Stimulated activated naive CD8-positive, alpha-beta T cell treated with anti-CD3 and anti-CD28 coated beads, Interleukin-15, Interleukin-2, amounts not matched to agents 100 U/mL and 50 U/mL, for 24 hours (primary cell): ENCODE measurements around the gene HMGA1.
"Not testable (repeated sequence)": the region's sequence is repeated elsewhere in the genome, so short reads cannot be mapped to it uniquely, and the experiment has no call there.

Experiments
- ATAC-seq: fragments of 150-1000 bp; cut with Tn5 transposase; one replicate; pipeline ENCODE4 v1.10.0; 2021
- DNase-seq: peaks from one replicate; pipeline ENCODE4 v3.0.0; 2021

The HMGA1 gene

DNA sequence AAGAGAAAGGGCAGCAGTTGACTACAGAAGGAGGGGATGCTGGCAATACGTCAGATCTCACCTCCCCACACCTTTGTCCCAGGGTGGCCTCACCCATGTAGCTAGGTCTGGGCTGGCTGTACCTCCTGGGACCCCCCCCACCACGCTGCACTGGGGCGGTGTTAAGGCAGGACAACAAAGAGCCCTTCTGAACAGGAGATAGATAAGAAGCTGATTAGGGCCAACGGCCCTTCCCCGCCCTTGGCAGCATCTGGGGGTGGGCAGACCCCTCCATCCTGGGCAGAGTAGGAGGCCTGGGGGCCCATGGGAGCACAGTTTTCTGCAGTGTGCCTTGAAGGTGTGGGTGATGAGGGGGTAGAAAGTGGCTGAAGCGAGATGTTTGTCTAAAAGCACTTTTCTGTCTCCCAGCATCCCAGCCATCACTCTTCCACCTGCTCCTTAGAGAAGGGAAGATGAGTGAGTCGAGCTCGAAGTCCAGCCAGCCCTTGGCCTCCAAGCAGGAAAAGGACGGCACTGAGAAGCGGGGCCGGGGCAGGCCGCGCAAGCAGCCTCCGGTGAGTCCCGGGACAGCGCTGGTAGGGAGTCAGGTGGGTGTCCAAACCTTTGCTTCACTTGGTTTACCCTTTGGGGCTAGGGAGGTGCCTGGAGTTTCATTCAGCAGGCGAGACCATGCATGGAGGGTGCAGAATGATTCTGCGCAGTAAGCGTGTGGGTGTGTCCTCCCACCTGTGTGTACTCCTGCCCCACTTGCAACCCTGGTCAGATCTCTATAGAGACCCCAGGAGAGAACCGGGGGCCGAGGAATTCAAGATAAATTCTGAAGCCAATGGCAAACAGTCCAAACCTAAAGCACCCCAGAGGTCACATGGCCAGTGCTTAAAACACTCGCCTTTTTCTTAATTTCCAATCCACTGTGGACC, 3.9 kb downstream of the HMGA1 start:
- no peak for ATAC-seq
- no peak for DNase-seq

DNA sequence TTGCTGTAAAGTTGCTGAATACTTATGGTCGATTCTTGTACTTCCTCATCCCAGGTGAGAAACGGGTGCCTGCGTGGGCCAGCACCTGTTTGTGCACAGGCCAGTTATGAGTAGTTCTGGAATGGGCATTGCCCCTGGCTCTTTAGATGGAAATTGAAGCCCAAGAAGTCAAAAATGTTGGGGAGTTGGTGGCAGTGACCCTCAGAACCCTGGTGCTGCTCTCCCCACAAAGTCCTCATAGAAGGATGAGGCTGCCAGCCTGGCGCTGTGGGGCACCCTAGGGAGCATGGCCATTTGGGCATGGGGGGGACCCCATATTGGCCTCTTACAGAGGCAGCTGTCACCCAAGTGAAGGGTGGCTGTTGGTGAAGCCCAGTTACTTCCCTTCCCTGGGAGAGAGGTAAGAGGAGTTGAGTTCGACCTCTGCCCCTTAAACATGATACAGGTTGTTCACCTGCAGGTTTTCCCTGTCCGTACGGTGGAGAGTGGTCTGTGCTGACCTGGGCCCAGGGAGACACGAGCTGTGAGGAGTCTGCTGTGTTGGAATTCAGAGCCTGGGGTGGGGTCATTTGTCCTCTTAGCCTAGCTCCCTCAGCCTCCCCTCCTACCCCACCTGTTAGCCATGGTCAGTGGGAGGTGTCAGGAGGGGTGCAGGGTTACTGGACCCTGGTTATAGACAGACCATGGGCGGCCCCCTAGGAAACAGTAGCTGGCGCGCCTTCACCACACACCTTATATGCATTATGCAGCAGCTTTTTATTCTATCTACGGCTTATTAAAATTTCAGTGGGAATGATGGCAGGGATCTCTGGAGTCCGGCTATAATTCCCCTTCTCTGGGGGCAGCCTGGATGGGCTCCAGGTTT, 4.9 kb downstream of the HMGA1 start:
- ATAC-seq: no peak
- no peak for DNase-seq

DNA sequence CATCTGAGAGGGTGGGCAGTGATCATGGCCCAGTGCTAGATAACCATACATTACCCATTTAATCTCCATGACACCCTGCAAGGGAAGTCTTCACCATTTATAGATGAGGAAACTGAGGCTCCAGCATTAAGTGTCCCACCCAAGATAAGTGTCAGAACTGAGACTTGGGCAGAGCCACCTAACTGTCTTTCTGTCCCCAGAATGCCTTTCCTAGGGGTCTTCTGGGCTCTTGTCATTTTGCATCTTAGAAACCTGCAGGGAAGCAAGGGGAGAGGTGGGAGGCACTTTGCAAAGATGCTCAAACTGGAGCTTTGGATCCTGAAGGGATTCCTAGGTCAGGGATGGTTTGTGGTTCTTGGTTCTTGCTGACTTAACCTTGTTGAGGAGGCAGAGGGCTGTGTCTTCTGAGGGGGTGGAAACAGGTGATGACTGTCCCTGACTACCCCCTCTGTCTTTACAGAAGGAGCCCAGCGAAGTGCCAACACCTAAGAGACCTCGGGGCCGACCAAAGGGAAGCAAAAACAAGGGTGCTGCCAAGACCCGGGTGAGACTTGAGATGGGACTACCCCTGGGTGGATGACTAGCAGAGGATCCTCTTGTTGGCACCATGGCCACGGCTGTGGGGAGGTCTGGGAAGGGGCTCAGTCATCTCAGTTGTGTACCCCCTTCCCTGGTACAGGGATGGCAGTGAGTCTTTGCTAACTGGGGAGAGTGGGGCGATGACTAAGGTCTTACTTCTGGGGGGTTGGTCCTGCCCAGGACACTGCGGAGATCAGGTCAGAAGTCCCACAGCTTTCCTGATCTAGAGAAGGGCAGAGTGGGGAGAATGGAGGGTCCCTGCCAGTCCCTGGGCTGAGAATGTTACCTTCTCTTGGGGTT, 5.8 kb downstream of the HMGA1 start:
- ATAC-seq (no peak), DNase-seq (no peak)

- ATAC-seq (no peak), DNase-seq (no peak)
Measured at GRCh38 chr6:34243131-34243771, 6.6 kb downstream of the HMGA1 start.

- peak; percentile 39 for ATAC-seq
- DNase-seq: peak; percentile 72
Measured at GRCh38 chr6:34243901-34244884, 7.5 kb downstream of the HMGA1 start.

DNA sequence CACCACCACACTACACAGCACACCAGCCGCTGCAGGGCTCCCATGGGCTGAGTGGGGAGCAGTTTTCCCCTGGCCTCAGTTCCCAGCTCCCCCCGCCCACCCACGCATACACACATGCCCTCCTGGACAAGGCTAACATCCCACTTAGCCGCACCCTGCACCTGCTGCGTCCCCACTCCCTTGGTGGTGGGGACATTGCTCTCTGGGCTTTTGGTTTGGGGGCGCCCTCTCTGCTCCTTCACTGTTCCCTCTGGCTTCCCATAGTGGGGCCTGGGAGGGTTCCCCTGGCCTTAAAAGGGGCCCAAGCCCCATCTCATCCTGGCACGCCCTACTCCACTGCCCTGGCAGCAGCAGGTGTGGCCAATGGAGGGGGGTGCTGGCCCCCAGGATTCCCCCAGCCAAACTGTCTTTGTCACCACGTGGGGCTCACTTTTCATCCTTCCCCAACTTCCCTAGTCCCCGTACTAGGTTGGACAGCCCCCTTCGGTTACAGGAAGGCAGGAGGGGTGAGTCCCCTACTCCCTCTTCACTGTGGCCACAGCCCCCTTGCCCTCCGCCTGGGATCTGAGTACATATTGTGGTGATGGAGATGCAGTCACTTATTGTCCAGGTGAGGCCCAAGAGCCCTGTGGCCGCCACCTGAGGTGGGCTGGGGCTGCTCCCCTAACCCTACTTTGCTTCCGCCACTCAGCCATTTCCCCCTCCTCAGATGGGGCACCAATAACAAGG, 8.5 kb downstream of the HMGA1 start:
- DNase-seq, ATAC-seq: not testable (repeated sequence)

- DNase-seq, ATAC-seq: not testable (repeated sequence)
Measured at GRCh38 chr6:34245761-34246140, 9.1 kb downstream of the HMGA1 start.

GRCh38 chr6:34246249-34246562, 9.5 kb downstream of the HMGA1 start:
- ATAC-seq (no peak), DNase-seq (no peak)

DNA sequence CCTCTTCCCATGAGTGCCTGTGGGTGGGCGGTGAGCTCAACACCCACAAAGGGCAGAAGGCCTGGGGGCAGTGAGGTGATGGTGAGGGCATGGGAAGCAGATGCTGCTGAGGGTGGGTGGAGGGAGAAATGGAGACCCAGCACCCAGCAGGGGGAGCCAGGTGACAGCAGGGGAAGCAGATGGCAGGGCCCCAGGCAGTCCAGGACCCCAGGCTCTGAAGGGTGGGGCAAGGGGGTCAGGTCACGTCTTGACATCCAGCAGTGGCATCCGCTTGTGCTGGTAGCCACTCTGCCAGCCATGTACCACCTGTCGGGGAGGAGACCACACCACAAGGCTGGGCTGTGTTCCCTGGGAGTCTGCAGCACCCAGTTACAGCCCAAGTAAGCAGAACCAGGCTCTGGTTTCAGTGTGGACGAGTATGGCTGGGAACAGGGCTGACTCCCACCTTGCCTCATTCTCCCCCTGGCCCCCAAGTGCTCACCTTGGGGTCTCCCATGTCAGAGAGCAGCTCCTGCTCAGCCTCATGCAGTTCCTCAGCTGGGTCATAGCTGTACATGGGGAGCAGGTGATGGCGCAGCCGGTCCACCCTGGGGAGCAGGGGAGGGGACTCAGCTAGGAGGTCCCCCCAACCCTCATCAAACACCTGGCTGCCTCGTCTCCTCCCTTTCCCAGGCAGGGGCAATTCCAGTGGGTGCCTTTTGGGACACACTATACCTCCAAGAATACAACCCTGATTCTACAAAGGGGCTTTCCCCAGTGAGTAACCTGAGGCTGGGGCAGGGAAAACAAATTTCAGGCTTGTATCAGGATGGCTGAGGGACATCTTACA, 10.1 kb downstream of the HMGA1 start:
- peak; percentile 74 for DNase-seq
- ATAC-seq: peak; percentile 15

GRCh38 chr6:34247481-34248197, 11.0 kb downstream of the HMGA1 start:
- no peak for ATAC-seq

DNA sequence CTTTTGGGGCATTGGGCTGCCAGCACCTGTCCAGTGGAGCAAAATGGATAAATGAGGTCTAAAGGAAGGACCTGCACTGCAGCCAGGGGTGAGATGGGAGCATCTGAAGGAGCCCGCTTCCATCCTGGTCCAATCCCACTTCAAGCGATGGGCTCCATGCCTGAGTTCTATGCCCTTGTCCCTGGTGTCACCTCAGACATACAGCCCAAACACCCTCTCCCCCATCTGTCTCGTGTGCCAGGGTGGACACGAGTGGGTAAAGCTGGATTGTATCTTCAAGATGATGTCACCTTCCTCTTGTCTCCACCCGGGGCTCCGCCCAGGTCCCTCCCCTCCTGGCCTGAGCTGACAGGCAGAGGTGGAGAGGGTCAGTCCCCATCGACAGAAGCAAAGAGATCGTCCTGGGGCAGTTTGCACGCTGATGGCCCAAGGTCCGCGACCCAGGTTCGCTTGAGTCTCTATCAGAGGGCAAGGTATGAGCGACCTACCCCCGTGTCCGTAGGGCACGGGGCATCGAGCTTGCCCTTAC, 11.6 kb downstream of the HMGA1 start:
- DNase-seq: peak; percentile 68
- no peak for ATAC-seq

More at GRCh38 chr6:34247481-34248197, 11.0 kb downstream of the HMGA1 start:
- no peak for DNase-seq

DNA sequence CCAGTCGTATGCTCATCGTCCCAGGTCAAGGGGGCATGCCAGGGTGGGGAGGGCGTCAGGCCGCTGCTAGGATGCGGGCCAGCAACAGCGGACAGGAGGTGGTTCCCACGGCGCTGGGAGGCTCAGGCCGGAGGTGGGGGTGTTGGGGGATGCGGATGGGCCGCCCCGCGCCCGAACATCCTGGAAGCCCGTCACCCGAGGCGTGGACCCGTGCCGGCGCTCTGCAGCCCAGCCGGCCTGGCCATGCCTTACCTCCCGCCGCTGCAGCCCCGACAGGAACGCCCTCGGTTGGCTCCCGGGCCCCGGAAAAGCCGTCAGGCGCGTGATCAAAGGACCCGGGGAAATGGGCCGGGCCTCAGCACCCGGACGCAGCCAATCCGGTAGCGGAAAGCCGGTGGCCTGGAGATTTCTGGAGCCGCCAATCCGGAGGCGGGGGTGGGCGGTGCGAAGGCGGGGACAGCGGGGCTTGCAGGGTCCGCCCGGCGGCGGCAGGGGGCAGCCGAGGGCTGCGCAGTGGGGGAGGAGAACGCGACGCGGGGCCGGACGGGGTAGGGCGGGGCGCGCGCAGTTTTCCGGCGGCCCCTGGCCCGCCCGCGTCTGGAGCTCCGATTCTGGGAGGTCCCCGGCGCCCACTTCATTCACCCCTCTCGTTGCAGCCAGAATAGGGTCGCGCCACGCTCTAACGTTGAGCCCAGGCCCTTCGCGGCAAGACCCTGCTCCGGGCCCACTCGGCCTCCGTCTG, 12.2 kb downstream of the HMGA1 start, which contains the start of gene SMIM29:
TSS of gene SMIM29 (minus strand) at position 280 of the 742 bp plus-strand sequence. CDS start 1,215 bp downstream, outside the sequence.
- peak; percentile 99 for DNase-seq
- peak; percentile 75 for ATAC-seq

DNA sequence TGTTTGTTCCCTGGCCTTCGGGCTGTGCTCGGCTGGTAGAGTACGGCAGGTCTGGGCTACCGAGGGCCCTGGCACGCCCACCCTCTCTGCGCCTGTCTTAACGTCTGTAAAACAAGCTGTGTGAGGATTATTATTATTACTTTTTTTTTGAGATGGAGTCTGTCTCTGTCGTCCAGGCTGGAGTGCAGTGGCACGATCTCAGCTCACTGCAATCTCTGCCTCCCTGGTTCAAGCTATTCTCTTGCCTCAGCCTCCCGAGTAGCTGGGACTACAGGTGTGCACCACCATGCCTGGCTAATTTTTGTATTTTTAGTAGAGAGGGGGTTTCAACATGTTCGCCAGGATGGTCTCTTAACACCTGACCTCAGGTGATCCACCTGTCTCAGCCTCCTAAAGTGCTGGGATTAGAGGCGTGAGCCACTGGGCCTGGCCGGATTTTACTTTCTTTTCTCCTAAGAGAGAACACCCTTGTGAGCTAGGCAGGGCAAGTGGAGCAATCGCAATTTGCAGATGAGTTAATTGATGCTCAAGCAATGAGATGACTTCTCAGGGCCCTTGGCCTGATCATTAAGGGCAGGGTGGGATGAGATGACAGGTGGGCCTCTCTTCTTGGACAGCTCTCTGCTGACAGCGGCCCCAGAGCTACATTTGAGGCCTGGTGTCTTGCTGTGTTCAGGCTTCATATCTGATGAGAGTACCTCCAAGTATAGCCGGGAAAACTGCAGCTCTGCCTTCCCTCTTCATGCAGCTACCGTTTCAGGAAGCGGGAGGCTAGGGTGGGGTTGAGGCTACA, 13.0 kb downstream of the HMGA1 start:
- ATAC-seq (peak; percentile 8), DNase-seq (no peak)

DNA sequence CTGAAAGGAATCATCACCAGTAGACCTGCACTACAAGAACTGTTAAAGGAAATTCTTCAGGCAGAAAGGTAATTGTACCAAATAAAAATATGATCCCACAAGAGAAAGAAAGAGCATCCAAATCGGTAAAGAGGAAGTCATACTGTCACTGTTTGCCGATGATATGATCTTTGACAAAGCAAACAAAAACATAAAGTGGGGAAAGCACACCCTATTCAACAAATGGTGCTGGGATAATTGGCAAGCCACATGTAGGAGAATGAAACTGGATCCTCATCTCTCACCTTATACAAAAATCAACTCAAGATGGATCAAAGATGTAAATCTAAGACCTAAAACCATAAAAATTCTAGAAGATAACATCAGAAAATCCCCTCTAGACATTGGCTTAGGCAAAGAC, 15.7 kb downstream of the HMGA1 start:
- not testable (repeated sequence) for DNase-seq, ATAC-seq

GRCh38 chr6:34259529-34260069, 22.9 kb downstream of the HMGA1 start:
- DNase-seq: no peak
- no peak for ATAC-seq
